Suprapubic skin (tissue), 3 donors: ENCODE results near the gene KRTAP10-5.

ENCODE experiments used
- EP300 ChIP-seq: sonication (generic); formaldehyde crosslinking; IDR thresholded peaks from one replicate; pipeline ENCODE4 v1.6.1; 2017; ENCODE audit warnings: antibody characterized with exemption
- TF ChIP-seq, protein P1 (sequence below), 2 donors: fragments of 200-600 bp in 1 of 2; fragments of 450-650 bp in 1 of 2; sonication (generic) in 1 of 2; IDR thresholded peaks; one replicate each; pipeline ENCODE4 v1.5.1; 2016 to 2019; ENCODE audit warnings: antibody characterized with exemption in 2 of 2, mild to moderate bottlenecking in 1 of 2, moderate library complexity in 1 of 2

DNA sequence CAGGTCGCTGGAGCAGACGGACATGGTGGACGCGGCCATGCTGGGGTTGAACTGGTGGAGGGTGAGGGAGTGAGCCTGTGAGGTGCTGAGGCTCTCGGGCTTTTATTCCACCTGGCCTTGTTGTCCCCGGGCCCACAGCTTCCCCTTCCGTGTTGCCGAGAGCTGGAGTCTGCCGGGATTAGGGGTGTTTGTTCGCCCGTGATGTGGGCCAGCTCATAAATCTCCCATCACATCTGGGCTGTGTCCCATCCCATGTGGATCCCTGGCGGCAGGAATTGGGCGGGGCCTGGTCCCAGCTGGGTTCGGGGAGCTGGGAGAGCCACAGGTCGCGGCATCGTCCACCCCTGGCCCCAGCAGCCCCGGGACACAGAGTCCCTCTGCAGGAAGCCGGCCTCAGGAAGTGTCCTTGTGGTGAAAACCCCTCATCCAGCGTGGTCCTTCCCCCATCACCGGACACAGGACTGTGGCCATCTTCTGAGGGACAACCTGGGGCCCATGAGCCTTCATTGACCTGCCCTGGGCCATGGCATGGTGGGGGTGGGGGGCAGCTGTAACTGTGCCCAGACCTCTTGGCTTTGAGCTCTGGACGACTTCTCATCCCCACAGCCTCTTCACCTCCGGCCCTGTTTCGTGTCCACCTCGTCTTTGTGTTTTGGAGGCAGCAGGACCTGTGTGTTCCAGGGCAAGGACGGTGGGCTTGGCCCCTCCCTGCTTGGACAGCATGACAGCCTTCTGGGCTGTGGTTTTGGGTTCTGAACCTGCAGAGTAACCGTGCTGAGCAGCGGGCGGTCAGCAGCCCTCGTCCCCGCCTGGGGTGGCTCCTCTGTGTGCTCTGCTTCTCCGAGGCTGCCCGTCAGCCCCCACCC, 12.3 kb upstream of the KRTAP10-5 start, which contains the start of gene KRTAP10-6:
- TF ChIP-seq, protein P1, sequence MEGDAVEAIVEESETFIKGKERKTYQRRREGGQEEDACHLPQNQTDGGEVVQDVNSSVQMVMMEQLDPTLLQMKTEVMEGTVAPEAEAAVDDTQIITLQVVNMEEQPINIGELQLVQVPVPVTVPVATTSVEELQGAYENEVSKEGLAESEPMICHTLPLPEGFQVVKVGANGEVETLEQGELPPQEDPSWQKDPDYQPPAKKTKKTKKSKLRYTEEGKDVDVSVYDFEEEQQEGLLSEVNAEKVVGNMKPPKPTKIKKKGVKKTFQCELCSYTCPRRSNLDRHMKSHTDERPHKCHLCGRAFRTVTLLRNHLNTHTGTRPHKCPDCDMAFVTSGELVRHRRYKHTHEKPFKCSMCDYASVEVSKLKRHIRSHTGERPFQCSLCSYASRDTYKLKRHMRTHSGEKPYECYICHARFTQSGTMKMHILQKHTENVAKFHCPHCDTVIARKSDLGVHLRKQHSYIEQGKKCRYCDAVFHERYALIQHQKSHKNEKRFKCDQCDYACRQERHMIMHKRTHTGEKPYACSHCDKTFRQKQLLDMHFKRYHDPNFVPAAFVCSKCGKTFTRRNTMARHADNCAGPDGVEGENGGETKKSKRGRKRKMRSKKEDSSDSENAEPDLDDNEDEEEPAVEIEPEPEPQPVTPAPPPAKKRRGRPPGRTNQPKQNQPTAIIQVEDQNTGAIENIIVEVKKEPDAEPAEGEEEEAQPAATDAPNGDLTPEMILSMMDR (IDR thresholded peaks at IDR 0.05), result no peak
- TF ChIP-seq EP300, result no peak
